ENCODE results near the gene TOR3A. TPM values are rescaled to one million over a fixed set of nuclear protein-coding genes. Genes with fewer than 3 reads are reported as not detected.

TOR3A gene
- total and polyA plus RNA-seq, 2 of the 8 experiments (the other 6 are each of a cell fraction or from before 2014, with no cell fraction given), result 15.3 to 21.4 TPM

- TF ChIP-seq ATF2 (IDR thresholded peaks at IDR 0.05; ENCODE audit: low read length), result no peak
These were observed 19.7 kb downstream of the TOR3A start (continued) for GRCh38 chr1:179101566-179101965.

All from H1 (cell line).